ENCODE results near the gene THSD4.
"Not testable (repeated sequence)": the region's sequence is repeated elsewhere in the genome, so short reads cannot be mapped to it uniquely, and the experiment has no call there.

The THSD4 gene

DNA sequence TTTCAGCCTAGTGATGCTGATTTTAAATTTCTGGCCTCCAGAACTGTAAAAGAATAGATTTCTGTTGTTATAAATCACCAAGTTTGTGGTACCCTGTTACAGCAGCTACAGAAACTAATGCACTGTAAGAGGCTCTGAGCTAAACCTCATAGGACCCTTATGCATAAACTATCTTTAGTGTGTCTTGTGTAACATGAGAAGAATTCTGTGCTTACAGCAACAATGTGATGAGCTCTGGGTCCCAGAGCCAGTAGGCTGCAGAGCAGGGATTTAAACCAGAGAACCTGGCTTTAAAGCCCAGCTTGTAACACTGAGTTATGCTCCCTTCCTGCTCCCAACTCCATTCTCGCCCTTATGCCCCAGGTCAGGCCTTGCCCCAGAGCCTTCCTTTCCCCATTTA lies 113.1 kb downstream of the THSD4 start:
- DNase-seq = no peak

GRCh38 chr15:71230303-71230702 lies 115.0 kb downstream of the THSD4 start:
- no peak for DNase-seq

GRCh38 chr15:71231758-71232157 lies 116.5 kb downstream of the THSD4 start:
- DNase-seq = no peak

DNA sequence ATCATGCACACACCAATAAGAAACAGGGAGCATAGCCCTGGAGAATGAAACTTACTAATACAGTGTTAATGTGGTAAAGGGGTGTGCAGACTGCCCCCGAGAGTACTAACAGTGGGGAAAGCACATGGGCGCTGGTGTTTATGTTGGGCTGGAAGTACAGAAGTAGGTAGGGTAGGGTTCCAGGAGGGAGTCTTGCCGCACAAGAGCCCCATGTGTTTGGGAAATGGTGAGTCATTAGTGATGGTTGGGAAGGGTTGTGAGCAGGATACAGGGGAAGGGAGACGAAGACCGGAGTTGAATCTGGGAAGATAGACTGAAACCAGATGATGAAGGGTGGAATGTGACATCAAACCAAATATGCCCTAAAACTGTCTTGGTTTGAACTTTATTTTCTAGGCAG lies 117.1 kb downstream of the THSD4 start:
- DNase-seq = no peak

DNA sequence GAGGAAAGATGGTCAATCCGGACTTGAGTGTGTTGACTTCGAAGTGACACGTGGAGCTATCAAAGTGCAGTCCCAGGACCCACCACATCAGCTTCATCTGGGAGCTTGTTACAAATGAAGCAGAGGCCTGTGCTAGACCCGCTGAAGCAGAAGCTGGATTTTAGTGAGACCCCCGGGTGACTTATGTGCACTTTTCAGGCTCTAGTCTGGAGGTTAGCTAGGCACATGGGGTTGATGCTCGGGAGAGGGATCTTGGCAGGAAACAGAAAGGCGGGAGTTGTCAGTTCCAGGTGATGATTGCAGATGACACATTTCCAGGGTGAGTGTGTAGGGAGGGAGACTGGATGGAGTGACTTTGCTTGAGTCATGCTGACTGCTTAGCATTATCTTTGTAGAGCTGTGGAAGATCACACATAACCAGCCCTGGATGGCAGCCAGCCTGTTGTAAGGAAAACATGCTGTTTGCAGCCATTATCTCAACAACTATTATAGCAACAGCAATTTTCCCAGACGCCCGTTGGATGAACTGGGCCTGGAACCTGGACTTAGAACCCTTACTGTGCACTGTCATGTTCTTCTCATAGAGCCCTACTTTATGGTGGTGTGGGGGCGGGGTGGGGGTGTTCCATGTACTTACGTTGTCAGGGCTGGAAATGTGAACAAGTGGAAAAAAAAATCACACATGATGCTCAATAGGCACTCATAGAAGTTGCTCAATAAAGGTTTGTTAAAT lies 122.4 kb downstream of the THSD4 start:
- DNase-seq = no peak

- no peak for DNase-seq
These were observed 123.7 kb downstream of the THSD4 start for GRCh38 chr15:71238926-71239325.

DNA sequence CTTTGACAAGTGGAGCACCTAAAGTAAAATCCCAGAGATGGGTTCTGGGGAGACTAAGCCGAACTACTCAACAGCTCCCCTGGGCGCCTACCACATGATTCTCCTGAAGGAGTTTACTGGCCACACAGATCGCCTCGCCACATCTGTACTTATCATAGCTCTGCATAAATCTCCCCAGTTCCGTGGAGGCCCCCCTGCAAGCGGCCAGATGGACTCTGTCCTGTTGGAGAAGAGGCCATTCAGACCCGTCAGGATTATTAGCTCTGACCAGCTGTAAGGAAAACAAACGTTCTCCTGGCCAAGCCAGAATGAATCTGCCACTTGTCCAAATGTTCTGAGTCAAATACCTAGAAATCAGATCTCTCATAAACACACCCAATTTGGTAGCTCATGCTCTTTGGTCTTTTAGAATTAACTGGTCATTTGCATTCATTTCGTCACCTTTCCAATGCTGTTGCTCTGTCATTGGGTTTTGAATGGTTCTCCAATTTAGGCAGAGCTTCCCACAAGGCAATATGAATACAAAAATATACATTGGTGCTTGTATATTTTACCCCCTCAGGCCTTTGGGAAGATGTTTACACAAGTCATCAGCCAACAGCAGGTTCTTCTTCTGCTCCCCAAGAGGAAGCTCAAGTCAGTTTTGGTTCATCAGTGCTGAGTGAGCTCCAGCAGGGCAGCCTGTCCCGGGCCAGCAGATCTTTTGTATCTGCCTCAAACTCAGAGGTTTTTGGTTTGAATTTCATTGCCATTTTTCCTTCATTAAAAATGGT lies 124.5 kb downstream of the THSD4 start:
- DNase-seq = no peak

DNA sequence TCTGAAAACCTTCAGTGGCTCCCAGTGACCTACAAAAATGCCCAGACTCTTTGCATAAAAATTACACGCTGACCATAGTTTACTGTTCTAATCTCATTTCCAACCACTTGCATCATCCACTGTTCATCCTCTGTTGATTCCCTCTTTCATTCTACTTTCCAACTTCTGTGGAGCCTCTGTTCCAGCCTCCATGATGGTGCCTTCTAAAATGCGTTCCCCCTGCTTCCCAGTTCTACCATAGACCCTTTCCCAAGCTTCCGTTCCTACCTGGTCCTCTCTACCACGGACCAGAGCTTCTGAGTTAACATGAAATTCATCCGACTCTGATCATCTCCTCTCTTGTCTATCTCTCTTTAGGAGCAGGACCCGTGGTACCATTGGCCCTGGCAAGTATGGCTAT lies 127.0 kb downstream of the THSD4 start:
- DNase-seq = no peak

DNA sequence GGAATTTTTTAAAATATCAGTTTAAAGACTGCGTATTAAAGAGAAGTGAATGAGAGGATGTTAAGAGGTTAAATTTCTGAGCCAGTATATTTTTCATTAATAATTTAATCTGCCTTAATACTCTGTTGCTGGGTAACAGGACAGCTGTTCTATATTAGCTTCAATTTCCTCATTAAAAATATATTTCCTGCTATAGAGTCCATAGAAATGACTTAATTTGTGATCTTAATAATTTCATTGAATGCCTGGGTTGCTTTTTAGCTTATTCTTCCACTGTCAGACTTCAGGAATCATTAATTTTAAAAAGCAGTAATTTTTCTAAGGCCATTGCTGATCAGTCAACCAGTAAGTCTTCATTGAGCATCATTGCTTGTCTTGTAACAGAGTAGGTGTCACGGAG lies 129.0 kb downstream of the THSD4 start:
- no peak for DNase-seq

GRCh38 chr15:71245588-71245987 lies 130.3 kb downstream of the THSD4 start:
- DNase-seq = no peak

- no peak for DNase-seq
These were observed 133.1 kb downstream of the THSD4 start for GRCh38 chr15:71248386-71248785.

- DNase-seq = no peak
These were observed 134.7 kb downstream of the THSD4 start for GRCh38 chr15:71249986-71250385.

- DNase-seq = no peak
These were observed 135.8 kb downstream of the THSD4 start for GRCh38 chr15:71250936-71251583.

GRCh38 chr15:71251584-71252043 lies 136.3 kb downstream of the THSD4 start:
- no peak for DNase-seq

DNA sequence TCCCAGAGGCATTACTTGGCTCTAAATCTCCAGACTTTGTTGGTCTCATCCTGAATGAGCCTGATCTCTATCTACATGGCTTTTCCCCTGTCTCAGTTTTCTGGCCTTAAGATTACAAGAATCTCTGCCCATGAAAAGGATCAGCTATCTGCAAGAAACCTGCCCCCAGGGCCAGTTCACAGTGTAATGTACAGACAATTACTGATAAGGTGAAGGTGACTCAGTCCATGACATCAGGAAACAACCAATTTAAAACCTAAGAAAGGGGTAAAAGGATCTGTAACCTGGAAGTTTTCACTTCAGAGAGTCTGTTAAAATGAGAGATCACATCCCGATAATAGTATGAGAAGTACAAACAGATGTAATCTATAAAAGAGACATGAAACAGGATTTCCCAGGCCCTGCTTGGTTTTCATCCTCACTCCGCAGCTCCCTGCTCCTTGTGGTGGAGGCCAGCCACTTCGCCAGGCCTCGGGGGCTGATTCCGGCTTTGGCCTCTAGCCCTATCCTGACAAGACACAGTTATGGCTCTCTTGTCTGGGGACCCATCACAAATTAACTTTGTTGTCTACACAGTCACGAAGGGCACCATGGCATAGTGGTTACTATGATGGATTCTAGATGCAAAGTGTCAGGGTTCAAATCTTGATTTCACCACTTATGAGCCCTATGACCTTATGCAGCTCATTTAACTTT lies 136.9 kb downstream of the THSD4 start:
- DNase-seq = no peak

- no peak for DNase-seq
These were observed 137.4 kb downstream of the THSD4 start for GRCh38 chr15:71252740-71253047.

GRCh38 chr15:71254491-71254890 lies 139.2 kb downstream of the THSD4 start:
- no peak for DNase-seq

DNA sequence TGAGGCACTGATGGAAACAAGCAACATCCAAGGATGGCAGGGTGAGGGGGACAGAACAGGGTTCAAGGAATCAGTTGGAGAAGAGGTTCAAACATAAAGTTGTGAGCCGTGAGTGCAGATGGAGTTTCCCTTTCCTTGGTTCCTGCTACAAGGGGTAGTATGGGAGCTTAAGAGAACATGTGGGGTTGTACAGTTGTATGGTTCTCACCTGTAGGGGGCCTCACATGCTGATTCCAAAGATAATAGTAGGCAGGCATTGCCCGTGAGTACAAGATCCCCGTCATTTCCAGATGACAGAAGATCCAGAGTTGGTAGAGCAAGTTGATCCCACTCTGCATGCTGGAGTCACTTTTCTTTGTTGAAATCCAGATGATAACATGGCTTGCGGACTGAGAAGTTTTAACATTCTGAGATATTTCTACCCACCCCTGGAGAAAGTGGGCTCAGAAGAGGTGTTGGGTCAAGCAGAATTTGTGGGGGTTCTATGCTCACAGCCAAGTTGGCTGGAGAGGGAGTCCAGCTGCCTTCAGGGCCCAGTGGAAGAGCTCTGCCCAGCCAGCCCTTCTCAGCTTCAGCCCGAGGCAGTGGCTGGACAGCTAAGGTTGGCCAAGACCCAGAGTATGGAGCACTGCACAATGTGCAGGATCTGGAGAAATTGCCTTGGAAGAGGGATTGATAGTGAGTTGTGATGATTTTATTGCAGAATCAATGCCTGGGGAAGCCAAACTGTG lies 141.8 kb downstream of the THSD4 start:
- no peak for DNase-seq

- no peak for DNase-seq
These were observed 144.6 kb downstream of the THSD4 start for GRCh38 chr15:71259866-71260265.

DNA sequence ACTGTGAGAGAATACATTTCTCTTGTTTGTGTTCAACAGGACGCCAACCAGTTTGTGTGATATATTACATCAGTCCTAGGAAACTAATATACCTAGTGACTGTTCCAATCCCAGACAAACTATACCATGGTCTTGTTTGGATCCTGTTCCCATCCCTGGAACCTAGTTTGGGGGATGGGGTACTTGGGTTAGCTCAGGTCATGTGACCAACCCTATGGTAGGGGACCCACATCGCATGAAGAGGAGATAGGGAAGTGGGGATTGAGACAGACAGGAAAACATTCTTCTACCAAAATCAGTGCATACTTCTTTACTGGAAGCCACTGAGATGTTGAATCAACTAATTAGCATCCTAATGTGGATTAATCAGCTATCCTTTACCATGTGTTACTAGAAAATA lies 146.1 kb downstream of the THSD4 start:
- DNase-seq = no peak

- DNase-seq = no peak
These were observed 146.6 kb downstream of the THSD4 start for GRCh38 chr15:71261909-71262308.

- DNase-seq = no peak
These were observed 147.3 kb downstream of the THSD4 start for GRCh38 chr15:71262599-71262998.

DNA sequence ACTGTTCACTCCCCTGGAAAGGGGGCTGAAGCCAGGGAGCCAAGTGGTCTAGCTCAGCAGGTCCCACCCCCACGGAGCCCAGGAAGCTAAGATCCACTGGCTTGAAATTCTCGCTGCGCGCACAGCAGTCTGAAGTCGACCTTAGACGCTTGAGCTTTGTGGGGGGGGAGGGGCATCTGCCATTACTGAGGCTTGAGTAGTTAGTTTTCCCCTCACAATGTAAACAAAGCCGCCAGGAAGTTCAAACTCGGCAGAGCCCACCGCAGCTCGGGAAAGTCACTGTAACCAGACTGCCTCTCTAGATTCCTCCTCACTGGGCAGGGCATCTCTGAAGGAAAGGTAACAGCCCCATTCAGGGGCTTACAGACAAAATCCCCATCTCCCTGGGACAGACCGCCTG lies 150.3 kb downstream of the THSD4 start:
- DNase-seq = not testable (repeated sequence)
